GM12864 (cell line): ENCODE results near the gene TARBP1.

Source experiments
- DNase-seq: peaks from one replicate; pipeline ENCODE4 v3.0.0-alpha.2; 2011; ENCODE audit warnings: low read depth
- H3K4me3 ChIP-seq: 2 replicates; pipeline ENCODE4 v1.5.1; 2011; ENCODE audit warnings: mild to moderate bottlenecking, low read depth, low read length, control low read depth
- CTCF ChIP-seq: IDR thresholded peaks from 2 replicates; pipeline ENCODE4 v1.5.1; 2011; ENCODE audit warnings: low read depth, mild to moderate bottlenecking, moderate library complexity, low read length, control low read depth, inconsistent platforms; ENCODE audit errors: missing control alignments

Gene TARBP1

DNA sequence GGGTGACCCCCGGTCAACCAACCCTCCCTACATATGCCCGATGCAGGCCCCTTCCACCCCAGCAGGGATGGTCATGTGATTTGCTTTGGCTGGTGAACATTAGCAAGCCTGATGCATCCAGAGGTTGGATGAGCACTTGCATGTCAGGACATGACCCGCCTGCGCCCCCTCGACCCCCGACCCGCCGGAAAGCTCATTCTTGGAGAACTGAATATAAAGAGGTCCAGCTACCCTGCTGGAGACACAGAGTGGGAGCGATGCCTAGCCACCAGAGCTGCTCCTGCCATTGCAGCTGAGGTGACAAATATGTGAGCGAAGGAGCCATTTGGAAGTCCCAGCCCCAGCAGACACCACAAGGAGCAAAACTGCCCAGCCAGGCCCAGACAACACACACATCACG is 66.1 kb downstream of the TARBP1 start:
- TF ChIP-seq CTCF, result no peak
- no peak for DNase-seq
- H3K4me3 ChIP-seq, result no peak overlapping the region

DNA sequence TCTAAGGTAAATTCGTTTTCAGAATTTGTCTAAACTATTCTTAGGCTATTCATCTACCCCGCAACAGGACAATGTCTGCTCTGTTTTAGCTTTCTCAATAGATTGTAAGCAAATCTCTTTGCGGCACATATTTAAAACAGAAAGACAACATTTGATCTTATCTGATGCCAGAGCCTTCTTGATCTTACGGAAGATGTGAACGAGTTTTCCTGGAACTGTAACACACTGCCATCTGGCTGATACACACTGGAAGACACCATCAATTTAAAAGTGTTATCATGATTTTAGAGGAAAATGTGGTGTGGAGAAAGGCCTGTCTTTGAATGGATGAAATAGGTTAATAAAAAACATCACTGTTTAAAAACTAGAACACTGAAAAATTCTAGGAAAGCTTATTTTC is 69.7 kb downstream of the TARBP1 start:
- TF ChIP-seq CTCF, result no peak
- no peak for DNase-seq
- no peak overlapping the region for H3K4me3 ChIP-seq

DNA sequence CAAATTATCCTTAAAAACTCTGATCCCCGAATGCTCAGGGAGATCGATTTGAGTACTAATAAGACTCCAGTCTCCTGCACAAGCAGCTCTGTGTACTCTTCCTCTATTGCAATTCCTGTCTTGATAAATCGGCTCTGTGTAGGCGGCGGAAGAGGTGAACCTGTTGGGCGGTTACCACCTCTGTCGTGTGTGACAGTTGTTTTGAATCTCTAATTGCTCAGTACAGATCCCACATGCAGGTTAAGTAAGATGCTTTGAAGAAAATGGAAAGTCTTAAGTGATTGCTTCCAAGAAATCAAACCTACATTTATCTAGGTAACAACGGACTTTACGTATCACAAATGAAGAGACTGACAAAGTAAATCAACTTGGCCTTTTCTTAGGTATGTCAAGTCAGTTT is 70.2 kb downstream of the TARBP1 start:
- TF ChIP-seq CTCF, result no peak
- no peak for DNase-seq
- no peak overlapping the region for H3K4me3 ChIP-seq

DNA sequence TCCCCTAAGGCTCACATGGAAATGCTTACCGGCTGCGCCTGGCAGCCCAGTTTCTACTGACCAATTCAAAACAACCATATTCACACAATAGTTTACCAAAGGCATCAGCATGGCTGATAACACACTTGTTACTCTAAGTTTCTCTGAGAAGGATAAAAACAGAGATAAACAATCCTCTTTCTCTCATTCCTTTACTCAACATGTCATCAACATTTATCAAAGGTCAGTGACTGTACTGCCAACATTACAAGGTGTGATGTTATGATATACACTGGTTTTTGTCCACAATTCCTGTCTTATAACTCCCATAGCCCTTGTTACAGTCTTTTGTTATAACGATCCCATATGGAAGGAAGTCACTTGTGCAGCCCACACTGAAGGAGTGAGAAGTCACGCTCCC is 72.1 kb downstream of the TARBP1 start:
- TF ChIP-seq CTCF, result no peak
- DNase-seq, result no peak
- no peak overlapping the region for H3K4me3 ChIP-seq

GRCh38 chr1:234405676-234406075 is 73.3 kb downstream of the TARBP1 start:
- TF ChIP-seq CTCF, result no peak
- no peak for DNase-seq
- no peak overlapping the region for H3K4me3 ChIP-seq

DNA sequence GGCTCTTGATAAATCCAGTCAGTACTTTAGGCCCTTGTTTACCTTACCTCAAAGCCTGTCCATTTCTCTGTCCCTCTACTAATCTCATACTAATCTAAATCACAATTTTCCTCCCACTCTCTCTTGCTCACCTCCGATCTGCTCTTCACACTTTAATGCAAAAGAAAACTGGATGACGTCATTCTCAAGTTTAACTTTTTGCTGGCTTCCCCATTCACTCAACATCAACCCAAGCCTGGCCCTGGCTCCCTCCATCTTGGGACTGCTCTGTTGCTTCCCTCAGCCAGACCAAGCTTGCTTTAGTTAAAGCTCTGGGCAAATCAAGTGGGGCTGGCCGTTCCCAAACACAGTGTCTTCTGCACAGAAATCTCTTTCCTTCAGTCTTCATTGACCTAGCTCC is 76.0 kb downstream of the TARBP1 start:
- DNase-seq, result no peak
- no peak for TF ChIP-seq CTCF
- H3K4me3 ChIP-seq, result no peak overlapping the region

GRCh38 chr1:234401658-234402057 is 77.3 kb downstream of the TARBP1 start:
- TF ChIP-seq CTCF, result no peak
- no peak for DNase-seq
- no peak overlapping the region for H3K4me3 ChIP-seq
